ENCODE measurements around the gene NCOA1.
"Not testable (repeated sequence)": the region's sequence is repeated elsewhere in the genome, so short reads cannot be mapped to it uniquely, and the experiment has no call there.

The NCOA1 gene

GRCh38 chr2:24542269-24542872 lies 51.3 kb downstream of the NCOA1 start:
- FAIRE-seq = no peak

GRCh38 chr2:24543252-24543651 lies 52.2 kb downstream of the NCOA1 start:
- no peak for FAIRE-seq

- no peak for FAIRE-seq
Observed at GRCh38 chr2:24544456-24545115, 53.5 kb downstream of the NCOA1 start.

- no peak for FAIRE-seq
Observed at GRCh38 chr2:24546669-24547068, 55.6 kb downstream of the NCOA1 start.

GRCh38 chr2:24548058-24548457 lies 57.0 kb downstream of the NCOA1 start:
- FAIRE-seq = no peak

- FAIRE-seq = not testable (repeated sequence)
Observed at GRCh38 chr2:24550301-24550700, 59.2 kb downstream of the NCOA1 start.

- peak; percentile 58 for FAIRE-seq
Observed at GRCh38 chr2:24551016-24551415, 60.0 kb downstream of the NCOA1 start.

- FAIRE-seq = no peak
Observed at GRCh38 chr2:24552836-24553235, 61.8 kb downstream of the NCOA1 start.

- FAIRE-seq = no peak
Observed at GRCh38 chr2:24558781-24559472, 67.9 kb downstream of the NCOA1 start.

GRCh38 chr2:24559473-24560113 lies 68.5 kb downstream of the NCOA1 start:
- no peak for FAIRE-seq

- FAIRE-seq = no peak
Observed at GRCh38 chr2:24565537-24565936, 74.5 kb downstream of the NCOA1 start.

GRCh38 chr2:24566209-24566608 lies 75.2 kb downstream of the NCOA1 start:
- no peak for FAIRE-seq

- FAIRE-seq = no peak
Observed at GRCh38 chr2:24566630-24567029, 75.6 kb downstream of the NCOA1 start.

- no peak for FAIRE-seq
Observed at GRCh38 chr2:24568551-24568950, 77.5 kb downstream of the NCOA1 start.

GRCh38 chr2:24569565-24569964 lies 78.5 kb downstream of the NCOA1 start:
- not testable (repeated sequence) for FAIRE-seq

GRCh38 chr2:24570225-24570624 lies 79.2 kb downstream of the NCOA1 start:
- FAIRE-seq = no peak

GRCh38 chr2:24571828-24572442 lies 80.9 kb downstream of the NCOA1 start:
- no peak for FAIRE-seq

- no peak for FAIRE-seq
Observed at GRCh38 chr2:24576146-24576545, 85.1 kb downstream of the NCOA1 start.

GRCh38 chr2:24576617-24577016 lies 85.6 kb downstream of the NCOA1 start:
- no peak for FAIRE-seq

GRCh38 chr2:24577481-24577880 lies 86.4 kb downstream of the NCOA1 start:
- FAIRE-seq = no peak

GRCh38 chr2:24579053-24579803 lies 88.2 kb downstream of the NCOA1 start:
- no peak for FAIRE-seq

- no peak for FAIRE-seq
Observed at GRCh38 chr2:24580561-24580960, 89.5 kb downstream of the NCOA1 start.

- FAIRE-seq = peak; percentile 42
Observed at GRCh38 chr2:24581971-24582370, 90.9 kb downstream of the NCOA1 start.

All from G401.6 (cell line).